ENCODE measurements around the gene CCN2.

The CCN2 gene

GRCh38 chr6:131967948-131968347, 16.8 kb upstream of the CCN2 start:
- no peak for DNase-seq (ENCODE audit: low read depth in 2 of 2)

GRCh38 chr6:131966443-131966842, 15.3 kb upstream of the CCN2 start:
- DNase-seq (ENCODE audit: low read depth in 2 of 2) = no peak

- no peak for DNase-seq (ENCODE audit: low read depth in 2 of 2)
These were observed 11.9 kb upstream of the CCN2 start for GRCh38 chr6:131963063-131963462.

- no peak for DNase-seq (ENCODE audit: low read depth in 2 of 2)
These were observed 9.4 kb upstream of the CCN2 start for GRCh38 chr6:131960371-131961133.

- no peak for DNase-seq (ENCODE audit: low read depth in 2 of 2)
These were observed 7.6 kb upstream of the CCN2 start for GRCh38 chr6:131958542-131959470.

GRCh38 chr6:131958095-131958494, 6.9 kb upstream of the CCN2 start:
- DNase-seq (ENCODE audit: low read depth in 2 of 2) = no peak

GRCh38 chr6:131955876-131956275, 4.7 kb upstream of the CCN2 start:
- no peak for DNase-seq (ENCODE audit: low read depth in 2 of 2)

- no peak for DNase-seq (ENCODE audit: low read depth in 2 of 2)
These were observed 4.0 kb upstream of the CCN2 start for GRCh38 chr6:131955192-131955591.

GRCh38 chr6:131954775-131955107, 3.6 kb upstream of the CCN2 start:
- peak; percentile 97 for DNase-seq (ENCODE audit: low read depth in 2 of 2)

GRCh38 chr6:131954059-131954774, 3.0 kb upstream of the CCN2 start:
- no peak for DNase-seq (ENCODE audit: low read depth in 2 of 2)

- no peak for DNase-seq (ENCODE audit: low read depth in 2 of 2)
These were observed 1.8 kb upstream of the CCN2 start for GRCh38 chr6:131952886-131953509.

GRCh38 chr6:131951576-131952230, 531 bp upstream of the CCN2 start:
- DNase-seq (ENCODE audit: low read depth in 2 of 2) = no peak

GRCh38 chr6:131949909-131950766, 1.0 kb downstream of the CCN2 start:
- DNase-seq (ENCODE audit: low read depth in 2 of 2) = peak in 1 of 2 experiments; percentile 71

GRCh38 chr6:131949620-131949908, 1.6 kb downstream of the CCN2 start:
- peak; percentile 69 to 77 for DNase-seq (ENCODE audit: low read depth in 2 of 2)

- no peak for DNase-seq (ENCODE audit: low read depth in 2 of 2)
These were observed 2.2 kb downstream of the CCN2 start for GRCh38 chr6:131948692-131949619.

- no peak for DNase-seq (ENCODE audit: low read depth in 2 of 2)
These were observed 3.0 kb downstream of the CCN2 start for GRCh38 chr6:131947986-131948661.

GRCh38 chr6:131946992-131947955, 3.9 kb downstream of the CCN2 start:
- DNase-seq (ENCODE audit: low read depth in 2 of 2) = peak in 1 of 2 experiments; percentile 42
